Measurements from ENCODE around the gene RXRA.

The RXRA gene

DNA sequence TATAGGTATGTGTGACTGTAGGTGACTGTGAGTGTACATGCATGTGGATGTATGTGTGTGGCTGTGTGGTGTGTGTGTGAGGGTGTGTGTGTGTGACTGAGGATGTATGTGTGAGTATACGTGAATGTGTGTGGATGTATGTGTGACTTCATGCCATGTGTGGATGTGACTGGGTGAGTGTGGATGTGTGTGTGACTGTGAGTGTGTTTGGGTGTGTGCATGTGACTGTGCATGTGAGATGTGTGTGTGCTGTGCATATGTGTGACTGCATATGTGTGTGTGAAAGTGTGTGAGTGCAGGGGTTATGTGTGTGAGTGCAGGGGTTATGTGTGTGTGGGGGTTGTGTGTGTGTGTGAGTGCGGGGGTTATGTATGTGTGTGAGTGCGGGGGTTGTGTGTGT, 42.3 kb downstream of the RXRA start:
- no peak for DNase-seq (ENCODE audit: low spot score)

DNA sequence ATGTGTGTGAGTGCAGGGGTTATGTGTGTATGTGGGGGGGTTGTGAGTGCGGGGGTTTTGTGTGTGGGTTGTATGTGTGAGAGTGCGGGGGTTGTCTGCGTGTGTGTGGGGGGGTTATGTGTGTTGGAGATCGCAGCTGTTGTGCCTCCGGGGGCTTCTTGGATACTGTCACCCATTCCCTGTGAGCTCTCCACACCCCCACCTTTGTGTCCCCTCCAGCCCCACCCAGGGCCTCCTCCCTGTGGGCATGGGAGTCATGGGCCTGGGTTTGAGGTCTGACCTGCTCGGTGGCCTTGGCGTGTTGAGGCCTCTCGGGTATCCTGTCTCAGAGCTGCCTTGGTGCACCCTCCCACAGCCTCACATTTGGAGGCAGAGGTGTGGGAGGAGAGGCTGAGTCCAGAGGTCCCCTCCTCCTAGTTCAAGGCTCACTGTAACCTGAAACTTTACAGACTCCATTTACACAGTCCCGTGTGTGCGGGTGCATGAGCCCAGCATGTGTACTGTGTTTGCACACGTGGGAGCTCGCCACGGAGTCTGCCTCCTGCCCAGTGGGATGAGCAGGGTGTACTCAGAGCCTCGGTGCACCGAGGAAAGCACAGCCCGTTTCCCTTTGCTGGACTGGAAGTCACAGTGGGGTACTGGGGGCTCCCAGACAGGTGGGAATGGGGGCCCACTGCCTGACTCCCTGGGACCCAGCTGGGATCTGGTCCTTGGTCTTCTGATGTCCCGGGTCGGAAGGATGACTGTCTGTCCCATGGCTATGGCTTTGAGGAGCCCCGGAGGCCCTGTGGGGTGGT, 43.4 kb downstream of the RXRA start:
- DNase-seq (ENCODE audit: low spot score), result no peak

- no peak for DNase-seq (ENCODE audit: low spot score)
Measured at GRCh38 chr9:134370213-134370492, 43.9 kb downstream of the RXRA start.

GRCh38 chr9:134370638-134371037, 44.4 kb downstream of the RXRA start:
- no peak for DNase-seq (ENCODE audit: low spot score)

GRCh38 chr9:134371731-134372130, 45.5 kb downstream of the RXRA start:
- DNase-seq (ENCODE audit: low spot score), result no peak

- DNase-seq (ENCODE audit: low spot score), result peak; percentile 91
Measured at GRCh38 chr9:134372581-134373267, 46.5 kb downstream of the RXRA start.

- DNase-seq (ENCODE audit: low spot score), result no peak
Measured at GRCh38 chr9:134373269-134373668, 47.0 kb downstream of the RXRA start.

GRCh38 chr9:134373953-134374300, 47.7 kb downstream of the RXRA start:
- DNase-seq (ENCODE audit: low spot score), result no peak

GRCh38 chr9:134374301-134375010, 48.2 kb downstream of the RXRA start:
- no peak for DNase-seq (ENCODE audit: low spot score)

DNA sequence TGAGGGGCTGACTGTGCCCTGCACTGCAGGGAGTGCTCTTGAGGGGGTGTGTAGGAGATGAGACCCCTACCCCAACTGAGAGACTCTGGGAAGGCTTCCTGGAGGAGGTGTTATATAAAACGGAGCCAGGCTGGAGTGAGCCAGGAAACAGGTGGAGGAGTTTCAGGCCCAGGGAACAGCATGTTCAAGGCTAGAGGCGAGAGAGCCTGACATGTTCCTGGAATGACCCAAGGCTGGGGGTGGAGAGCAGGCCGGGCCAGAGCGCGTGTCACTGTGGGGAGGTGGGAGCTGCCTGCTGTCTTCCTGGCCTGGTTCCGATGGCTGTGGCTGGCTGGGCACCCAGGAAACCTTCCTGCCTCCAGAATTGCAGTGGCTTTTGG, 48.7 kb downstream of the RXRA start:
- peak; percentile 34 for DNase-seq (ENCODE audit: low spot score)

- DNase-seq (ENCODE audit: low spot score), result peak; percentile 52
Measured at GRCh38 chr9:134375430-134376385, 49.5 kb downstream of the RXRA start.

- DNase-seq (ENCODE audit: low spot score), result no peak
Measured at GRCh38 chr9:134376386-134377142, 50.3 kb downstream of the RXRA start.

DNA sequence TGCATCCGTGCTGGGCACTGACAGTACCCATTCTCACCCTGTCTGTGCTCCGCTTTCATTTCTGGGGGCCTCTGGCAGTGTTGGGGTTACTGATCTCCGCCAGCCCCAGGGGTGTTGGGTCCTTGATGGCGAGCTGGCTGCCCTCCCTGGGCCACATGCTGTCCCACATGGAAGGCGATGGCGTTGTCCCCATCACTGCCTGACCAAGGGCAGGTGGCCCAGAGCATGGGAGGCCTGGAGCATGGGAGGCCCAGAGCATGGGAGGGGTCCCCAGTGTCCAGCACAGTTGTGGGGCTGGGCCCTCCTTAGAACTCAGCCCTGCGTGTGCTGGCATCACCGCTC, 50.9 kb downstream of the RXRA start:
- DNase-seq (ENCODE audit: low spot score), result no peak

DNA sequence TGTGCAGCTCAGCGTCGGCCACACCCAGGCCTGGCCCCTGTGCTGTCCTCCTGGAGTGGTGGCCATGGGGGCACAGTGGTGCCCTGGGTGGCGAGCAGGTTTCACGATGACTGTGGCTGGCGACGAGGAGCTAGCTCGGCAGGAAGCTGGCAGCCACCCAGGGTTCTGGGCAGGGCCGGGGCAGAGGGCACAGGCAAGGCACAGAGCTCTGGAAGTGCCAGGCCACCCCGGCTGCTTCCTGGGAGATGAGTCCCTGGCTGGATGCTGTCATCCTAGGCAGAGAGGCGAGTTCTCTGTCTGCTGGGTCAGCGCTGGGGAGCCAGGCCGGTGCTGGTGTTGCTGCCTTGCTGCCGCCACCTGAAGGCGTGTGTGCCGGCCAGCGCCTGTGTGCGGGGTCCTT, 51.7 kb downstream of the RXRA start:
- peak; percentile 40 for DNase-seq (ENCODE audit: low spot score)

DNA sequence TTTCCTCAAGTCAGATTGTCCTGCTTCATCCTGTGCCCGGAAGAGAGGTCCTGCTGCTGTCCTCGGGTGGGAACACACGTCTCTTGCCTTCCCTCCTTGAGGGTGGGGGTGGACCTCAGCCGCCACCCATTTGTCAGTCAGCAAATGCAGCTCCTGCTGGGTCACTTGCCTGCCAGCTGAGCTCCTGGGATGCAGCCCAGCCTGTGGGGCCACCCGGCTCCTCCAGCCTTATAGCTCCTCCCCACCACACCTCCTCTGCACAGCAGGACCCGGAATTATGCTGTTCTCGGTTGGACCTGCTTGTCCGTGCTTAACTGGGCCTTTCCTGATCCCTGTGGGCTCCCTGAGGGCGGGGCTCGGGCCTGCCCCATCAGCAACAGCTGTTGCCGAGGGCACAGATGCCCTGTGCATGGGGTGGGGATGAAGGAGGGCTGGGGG, 52.7 kb downstream of the RXRA start:
- DNase-seq (ENCODE audit: low spot score), result peak; percentile 89

GRCh38 chr9:134379831-134380365, 53.6 kb downstream of the RXRA start:
- no peak for DNase-seq (ENCODE audit: low spot score)

- DNase-seq (ENCODE audit: low spot score), result no peak
Measured at GRCh38 chr9:134380542-134381271, 54.5 kb downstream of the RXRA start.

- DNase-seq (ENCODE audit: low spot score), result no peak
Measured at GRCh38 chr9:134381272-134381661, 55.0 kb downstream of the RXRA start.

DNA sequence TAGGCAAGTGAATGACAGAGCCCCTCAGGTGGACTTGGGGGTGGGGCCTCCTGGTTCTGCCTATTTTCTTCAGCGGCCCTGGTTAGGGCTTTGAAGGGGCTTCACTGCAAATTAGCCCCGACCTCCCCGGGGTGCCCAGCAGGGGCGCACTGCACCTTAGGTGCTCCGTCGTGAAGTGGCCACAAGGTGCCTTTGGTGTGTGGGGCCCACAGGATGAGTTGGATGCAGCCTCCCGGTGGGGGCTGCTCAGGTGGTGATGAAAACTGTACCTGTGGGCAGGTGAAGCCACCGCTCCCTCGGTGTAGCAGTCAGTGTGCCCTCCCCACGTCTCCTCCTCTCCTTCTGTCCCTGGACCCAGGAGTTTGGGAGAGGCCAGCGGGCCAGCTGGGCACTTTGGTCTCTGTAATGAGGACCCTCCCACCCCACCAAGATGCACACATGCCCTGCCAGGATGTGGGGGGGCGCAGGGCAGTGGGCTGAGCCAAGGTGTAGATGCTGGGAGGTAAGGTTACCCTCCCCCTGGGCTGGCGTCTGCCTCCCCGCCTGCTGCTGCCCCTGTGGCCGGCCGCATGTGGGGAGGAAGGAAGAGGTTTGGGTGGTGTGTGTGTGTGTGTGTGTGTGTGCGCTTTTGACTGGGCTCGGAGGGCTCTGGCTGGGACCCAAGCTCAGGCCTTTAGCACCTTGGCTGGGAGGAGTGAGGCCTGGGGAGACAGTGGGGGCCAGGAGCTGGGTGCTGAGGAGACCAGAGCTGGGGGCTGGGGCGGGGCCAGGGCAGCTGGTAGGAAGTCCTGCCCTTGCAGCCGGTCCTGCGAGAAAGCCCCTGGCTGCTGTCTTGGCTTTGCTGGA, 55.6 kb downstream of the RXRA start:
- no peak for DNase-seq (ENCODE audit: low spot score)

DNA sequence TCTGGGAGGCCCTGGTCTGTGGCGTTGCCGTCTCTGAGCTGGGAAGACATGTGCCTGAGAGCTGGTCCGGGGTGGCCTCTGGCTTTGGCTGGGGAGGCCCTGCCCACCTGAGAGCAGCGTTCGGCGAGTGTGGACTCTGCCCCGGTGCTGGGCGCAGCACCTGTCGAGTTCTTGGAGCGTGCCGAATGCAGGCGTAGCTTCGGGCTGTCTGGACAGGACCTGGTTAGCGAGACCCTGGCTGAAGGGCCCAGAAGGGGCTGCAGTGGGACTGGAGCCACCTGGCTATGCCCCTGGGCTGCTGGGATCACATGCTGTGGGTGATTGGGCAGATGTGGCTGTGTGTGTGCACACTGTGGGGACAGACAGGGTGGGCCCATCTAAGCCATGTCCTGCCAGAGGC, 56.5 kb downstream of the RXRA start:
- no peak for DNase-seq (ENCODE audit: low spot score)
